Stomach (tissue), 9 donors: ENCODE data around the gene FBL. TPM values are rescaled to one million over a fixed set of nuclear protein-coding genes. Genes with fewer than 3 reads are reported as not detected.

Source experiments
- DNase-seq, 2 donors: peaks; one replicate each; pipeline versions ENCODE4 v3.0.0 to v3.0.0-alpha.2; 2013 to 2019
- H3K27ac ChIP-seq, 5 donors: fragments of 200-600 bp in 4 of 5; sonication (generic) in 4 of 5; one replicate each; pipeline ENCODE4 v1.5.1; 2013 to 2019; ENCODE audit warnings: mild to moderate bottlenecking in 1 of 5, moderate library complexity in 1 of 5
- H3K27me3 ChIP-seq, 3 donors: fragments of 200-600 bp; sonication (generic); one replicate each; pipeline ENCODE4 v1.5.1; 2017 to 2019; ENCODE audit warnings: mixed run types in 1 of 3
- H3K36me3 ChIP-seq, 4 donors: fragments of 200-600 bp; sonication (generic); 1 replicate in 3 of 4; 2 replicates in 1 of 4; pipeline ENCODE4 v1.5.1; 2016 to 2019
- H3K4me1 ChIP-seq, 4 donors: fragments of 200-600 bp; sonication (generic); one replicate each; pipeline ENCODE4 v1.5.1; 2016 to 2019
- H3K4me3 ChIP-seq, 4 donors: fragments of 200-600 bp; sonication (generic) in 3 of 4; one replicate each; pipeline ENCODE4 v1.5.1; 2016 to 2019; ENCODE audit warnings: mild to moderate bottlenecking in 1 of 4
- H3K9me3 ChIP-seq, 4 donors: fragments of 200-600 bp; sonication (generic); one replicate each; pipeline ENCODE4 v1.5.1; 2016 to 2019
- EP300 ChIP-seq: sonication (generic); formaldehyde crosslinking; IDR thresholded peaks from one replicate; pipeline ENCODE4 v1.6.1; 2017; ENCODE audit warnings: antibody characterized with exemption
- POLR2A ChIP-seq, 4 donors: fragments of 450-650 bp; IDR thresholded peaks; one replicate each; pipeline ENCODE4 v1.6.1; 2016; ENCODE audit warnings: antibody characterized with exemption in 4 of 4, control low read depth in 2 of 4, mild to moderate bottlenecking in 1 of 4, moderate library complexity in 1 of 4
- POLR2AphosphoS5 ChIP-seq, 3 donors: sonication (generic); formaldehyde crosslinking; IDR thresholded peaks; one replicate each; pipeline ENCODE4 v1.6.1; 2016; ENCODE audit warnings: antibody characterized with exemption in 3 of 3
- WGBS, 5 donors: extraction: QIAGEN DNeasy Blood & Tissue Kit in 3 of 5; methylation state at CpG; one replicate each; pipeline versions ENCODE4 v1.1.5 to v1.1.7; 2013 to 2018; 5-methylcytosine and 5-hydroxymethylcytosine counted together
- intact Hi-C: fragments of 100-400 bp; cut with DNase I; formaldehyde crosslinking; loops from one replicate; pipeline ENCODE4 v1.15.1; 2023; ENCODE audit warnings: low total_unique reads
- polyA plus RNA-seq, 3 donors: library from polyadenylated mRNA; stranded (reverse); fragments of 200-250 nt; gene quantifications; one replicate each; pipeline ENCODE4 v1.2.3, GENCODE V29; 2013
- total RNA-seq, 5 donors: library from RNA; depleted of rRNA; stranded (reverse); fragments of >200 nt; gene quantifications; one replicate each; pipeline versions ENCODE4 v1.1.0 to v1.2.3, GENCODE V29; 2014 to 2016
- TF ChIP-seq, protein P1 (sequence below), 7 experiments: fragments of 450-650 bp in 4 of 7; fragments of 200-600 bp in 3 of 7; sonication (generic) in 3 of 7; IDR thresholded peaks; one replicate each; pipeline ENCODE4 v1.5.1; 2016 to 2019; ENCODE audit warnings: antibody characterized with exemption in 7 of 7, control low read depth in 2 of 7, mild to moderate bottlenecking in 1 of 7
- donor health status: healthy with polysubstance abuse.
- donor health status: Bipolar disorder and iron deficiency.
- donor health status: healthy.

FBL gene
- total and polyA plus RNA-seq, 8 donors = 59.8 to 331 (median 234) TPM

- TF ChIP-seq EP300 (no peak), POLR2AphosphoS5 (IDR thresholded peaks at IDR 0.05) (no peak), POLR2A (IDR thresholded peaks at IDR 0.05) (no peak)
- TF ChIP-seq, protein P1, sequence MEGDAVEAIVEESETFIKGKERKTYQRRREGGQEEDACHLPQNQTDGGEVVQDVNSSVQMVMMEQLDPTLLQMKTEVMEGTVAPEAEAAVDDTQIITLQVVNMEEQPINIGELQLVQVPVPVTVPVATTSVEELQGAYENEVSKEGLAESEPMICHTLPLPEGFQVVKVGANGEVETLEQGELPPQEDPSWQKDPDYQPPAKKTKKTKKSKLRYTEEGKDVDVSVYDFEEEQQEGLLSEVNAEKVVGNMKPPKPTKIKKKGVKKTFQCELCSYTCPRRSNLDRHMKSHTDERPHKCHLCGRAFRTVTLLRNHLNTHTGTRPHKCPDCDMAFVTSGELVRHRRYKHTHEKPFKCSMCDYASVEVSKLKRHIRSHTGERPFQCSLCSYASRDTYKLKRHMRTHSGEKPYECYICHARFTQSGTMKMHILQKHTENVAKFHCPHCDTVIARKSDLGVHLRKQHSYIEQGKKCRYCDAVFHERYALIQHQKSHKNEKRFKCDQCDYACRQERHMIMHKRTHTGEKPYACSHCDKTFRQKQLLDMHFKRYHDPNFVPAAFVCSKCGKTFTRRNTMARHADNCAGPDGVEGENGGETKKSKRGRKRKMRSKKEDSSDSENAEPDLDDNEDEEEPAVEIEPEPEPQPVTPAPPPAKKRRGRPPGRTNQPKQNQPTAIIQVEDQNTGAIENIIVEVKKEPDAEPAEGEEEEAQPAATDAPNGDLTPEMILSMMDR (IDR thresholded peaks at IDR 0.05) = no peak
- Histone ChIP-seq H3K9me3 (no peaks in the 10 kb centered on the region), H3K27me3 (no peaks in the 10 kb centered on the region), H3K27ac (no peak overlapping the region), H3K36me3 (peaks cover 48 to 52% (median 49%) of the 10 kb centered on the region in 4 donors), H3K4me1 (peaks cover 15 to 42% (median 31%) of the 10 kb centered on the region in 4 donors), H3K4me3 (no peak overlapping the region)
- intact Hi-C loops = no loop called here
- DNase-seq = no peak
- 91 to 94% (median 92%) methylated on average over 17 of the region's 17 CpGs for WGBS, 5 donors
Measured at GRCh38 chr19:39840492-39840891, 5.7 kb downstream of the FBL start.

GRCh38 chr19:39839678-39840327 is 6.4 kb downstream of the FBL start:
- H3K27me3 ChIP-seq = no peaks in the 10 kb centered on the region
- H3K4me3 ChIP-seq = no peak overlapping the region
- H3K36me3 ChIP-seq = peaks cover 49 to 59% (median 56%) of the 10 kb centered on the region in 4 donors
- H3K9me3 ChIP-seq = no peaks in the 10 kb centered on the region
- TF ChIP-seq POLR2A (IDR thresholded peaks at IDR 0.05) = no peak
- no peak for TF ChIP-seq EP300
- TF ChIP-seq POLR2AphosphoS5 (IDR thresholded peaks at IDR 0.05) = no peak
- TF ChIP-seq, protein P1 (IDR thresholded peaks at IDR 0.05) = no peak
- H3K4me1 ChIP-seq = peaks cover 8 to 35% (median 24%) of the 10 kb centered on the region in 4 donors
- H3K27ac ChIP-seq = no peak overlapping the region
- intact Hi-C loops = no loop called here
- no peak for DNase-seq
- 79 to 85% (median 84%) methylated on average over 13 of the region's 13 CpGs for WGBS, 5 donors

- intact Hi-C loops = no loop called here
- 76 to 87% (median 82%) methylated on average over 4 of the region's 4 CpGs for WGBS, 5 donors
- TF ChIP-seq POLR2A (IDR thresholded peaks at IDR 0.05) (no peak), EP300 (no peak), POLR2AphosphoS5 (IDR thresholded peaks at IDR 0.05) (no peak)
- TF ChIP-seq, protein P1 (IDR thresholded peaks at IDR 0.05) = no peak
- H3K36me3 ChIP-seq = peaks cover 49 to 63% (median 61%) of the 10 kb centered on the region in 4 donors
- H3K4me1 ChIP-seq = peaks cover 10 to 28% (median 20%) of the 10 kb centered on the region in 4 donors
- H3K9me3 ChIP-seq = no peaks in the 10 kb centered on the region
- H3K27ac ChIP-seq = no peak overlapping the region
- no peaks in the 10 kb centered on the region for H3K27me3 ChIP-seq
- no peak for DNase-seq
- H3K4me3 ChIP-seq = no peak overlapping the region
Measured at GRCh38 chr19:39838569-39838968, 7.6 kb downstream of the FBL start.

DNA sequence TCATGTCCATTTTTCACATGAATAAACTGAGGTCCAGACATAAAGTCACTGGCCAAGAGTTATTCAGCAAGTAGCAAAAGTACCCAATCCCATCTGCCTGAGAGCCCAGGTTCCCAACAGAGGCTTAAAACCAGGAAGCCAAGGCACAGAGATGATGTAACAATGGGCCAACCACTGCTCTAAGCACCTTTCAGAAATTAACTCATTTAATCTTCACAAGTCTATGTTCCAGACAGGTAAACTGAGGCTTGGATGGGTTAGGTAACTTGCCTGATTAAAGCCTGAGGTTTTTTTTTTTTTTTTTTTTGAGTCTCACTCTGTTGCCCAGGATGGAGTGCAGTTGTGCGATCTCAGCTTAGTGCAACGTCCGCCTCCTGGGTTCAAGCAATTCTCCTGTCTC is 8.2 kb downstream of the FBL start:
- WGBS, 5 donors = 84 to 99% (median 94%) methylated on average over 3 of the region's 3 CpGs
- no peaks in the 10 kb centered on the region for H3K27me3 ChIP-seq
- intact Hi-C loops = no loop called here
- TF ChIP-seq POLR2A (IDR thresholded peaks at IDR 0.05) (no peak), EP300 (no peak), POLR2AphosphoS5 (IDR thresholded peaks at IDR 0.05) (no peak)
- TF ChIP-seq, protein P1 (IDR thresholded peaks at IDR 0.05) = no peak
- no peak overlapping the region for H3K27ac ChIP-seq
- H3K9me3 ChIP-seq = no peaks in the 10 kb centered on the region
- no peak for DNase-seq
- peaks cover 49 to 63% (median 61%) of the 10 kb centered on the region in 4 donors for H3K36me3 ChIP-seq
- peaks cover 12 to 27% (median 19%) of the 10 kb centered on the region in 4 donors for H3K4me1 ChIP-seq
- H3K4me3 ChIP-seq = no peak overlapping the region
